ENCODE measurements around the gene GAB2. TPM values are rescaled to one million over a fixed set of nuclear protein-coding genes. Genes with fewer than 3 reads are reported as not detected.
"Not testable (repeated sequence)": the region's sequence is repeated elsewhere in the genome, so short reads cannot be mapped to it uniquely, and the experiment has no call there.

GAB2 gene
- total RNA-seq, 1 donor from 2014 or later: 20.9 TPM

- DNase-seq (ENCODE audit: low spot score): no peak
Measured at GRCh38 chr11:78365381-78365792, 52.2 kb downstream of the GAB2 start.

- no peak for DNase-seq (ENCODE audit: low spot score)
Measured at GRCh38 chr11:78364128-78364751, 53.4 kb downstream of the GAB2 start.

- DNase-seq (ENCODE audit: low spot score): no peak
Measured at GRCh38 chr11:78363024-78363619, 54.5 kb downstream of the GAB2 start.

- no peak for DNase-seq (ENCODE audit: low spot score)
Measured at GRCh38 chr11:78361228-78361627, 56.4 kb downstream of the GAB2 start.

- no peak for DNase-seq (ENCODE audit: low spot score)
Measured at GRCh38 chr11:78359921-78360320, 57.7 kb downstream of the GAB2 start.

- not testable (repeated sequence) for DNase-seq (ENCODE audit: low spot score)
Measured at GRCh38 chr11:78357924-78358323, 59.7 kb downstream of the GAB2 start.

GRCh38 chr11:78357425-78357824 lies 60.2 kb downstream of the GAB2 start:
- not testable (repeated sequence) for DNase-seq (ENCODE audit: low spot score)

GRCh38 chr11:78355742-78356141 lies 61.9 kb downstream of the GAB2 start:
- not testable (repeated sequence) for DNase-seq (ENCODE audit: low spot score)

GRCh38 chr11:78355309-78355705 lies 62.3 kb downstream of the GAB2 start:
- DNase-seq (ENCODE audit: low spot score): no peak

- DNase-seq (ENCODE audit: low spot score): no peak
Measured at GRCh38 chr11:78354408-78355308, 63.0 kb downstream of the GAB2 start.

- DNase-seq (ENCODE audit: low spot score): no peak
Measured at GRCh38 chr11:78351979-78352841, 65.4 kb downstream of the GAB2 start.

- no peak for DNase-seq (ENCODE audit: low spot score)
Measured at GRCh38 chr11:78351193-78351592, 66.4 kb downstream of the GAB2 start.

- DNase-seq (ENCODE audit: low spot score): no peak
Measured at GRCh38 chr11:78350646-78351165, 66.9 kb downstream of the GAB2 start.

- no peak for DNase-seq (ENCODE audit: low spot score)
Measured at GRCh38 chr11:78350091-78350645, 67.5 kb downstream of the GAB2 start.

GRCh38 chr11:78349624-78350023 lies 68.0 kb downstream of the GAB2 start:
- no peak for DNase-seq (ENCODE audit: low spot score)

GRCh38 chr11:78349114-78349513 lies 68.5 kb downstream of the GAB2 start:
- DNase-seq (ENCODE audit: low spot score): no peak

GRCh38 chr11:78347956-78348355 lies 69.7 kb downstream of the GAB2 start:
- no peak for DNase-seq (ENCODE audit: low spot score)

GRCh38 chr11:78346799-78347198 lies 70.8 kb downstream of the GAB2 start:
- DNase-seq (ENCODE audit: low spot score): no peak

GRCh38 chr11:78345450-78345849 lies 72.2 kb downstream of the GAB2 start:
- no peak for DNase-seq (ENCODE audit: low spot score)

- DNase-seq (ENCODE audit: low spot score): no peak
Measured at GRCh38 chr11:78344676-78345075, 72.9 kb downstream of the GAB2 start.

GRCh38 chr11:78344094-78344493 lies 73.5 kb downstream of the GAB2 start:
- no peak for DNase-seq (ENCODE audit: low spot score)

Measured in ureter (tissue), 1 donor.